ENCODE measurements around the gene PGM1.

GRCh38 chr1:63679589-63679988 lies 86.4 kb downstream of the PGM1 start:
- TF ChIP-seq CTCF (IDR thresholded peaks at IDR 0.05) = no peak
- no peak for TF ChIP-seq POLR2AphosphoS5 (IDR thresholded peaks at IDR 0.05)
- TF ChIP-seq POLR2A (IDR thresholded peaks at IDR 0.05) = no peak

All from breast epithelium (tissue), 3 donors.